ENCODE measurements around the gene ABCB6.

DNA sequence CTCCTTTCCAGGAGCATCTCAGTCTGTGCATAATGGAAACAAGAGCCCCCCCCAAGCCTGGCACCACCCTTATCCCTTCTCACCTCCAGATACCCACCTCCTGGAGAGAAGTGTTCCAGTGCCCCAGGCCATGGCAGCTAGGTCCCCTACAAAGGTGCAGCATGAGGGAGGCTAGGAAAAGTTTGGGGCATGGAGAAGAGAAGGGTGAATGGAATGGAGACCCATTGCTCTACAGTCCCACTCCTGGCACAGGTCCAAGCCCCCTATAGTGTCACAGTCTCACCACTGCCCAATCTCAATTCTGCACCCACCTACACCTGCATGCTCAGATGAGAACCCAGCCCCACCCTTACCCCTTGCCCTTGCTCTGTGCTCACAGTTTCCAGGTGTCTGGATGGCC is 49.8 kb downstream of the ABCB6 start:
- TF ChIP-seq GATA2 (IDR thresholded peaks at IDR 0.05; ENCODE audit: low read depth, low read length) (no peak), GATA3 (IDR thresholded peaks at IDR 0.05; ENCODE audit: low read depth, low read length) (no peak)
